Stimulated activated naive CD4-positive, alpha-beta T cell treated with Interleukin-2 at 50 U/mL for 16 hours (primary cell): ENCODE measurements around the gene USHBP1.

Experiments
- DNase-seq: peaks from one replicate; lab custom pipeline; 2025; lab: John Stamatoyannopoulos, UW

USHBP1 gene

GRCh38 chr19:17211547-17212446 is 52.7 kb downstream of the USHBP1 start:
- DNase-seq, result no peak

GRCh38 chr19:17210296-17210695 is 54.2 kb downstream of the USHBP1 start:
- DNase-seq, result no peak

GRCh38 chr19:17209126-17210036 is 55.2 kb downstream of the USHBP1 start:
- DNase-seq, result peak; percentile 20

- DNase-seq, result no peak
Observed at GRCh38 chr19:17206736-17207581, 57.6 kb downstream of the USHBP1 start.

GRCh38 chr19:17205237-17206140 is 59.1 kb downstream of the USHBP1 start:
- peak; percentile 40 for DNase-seq

- DNase-seq, result no peak
Observed at GRCh38 chr19:17202713-17203112, 61.8 kb downstream of the USHBP1 start.

- no peak for DNase-seq
Observed at GRCh38 chr19:17202249-17202648, 62.3 kb downstream of the USHBP1 start.

- no peak for DNase-seq
Observed at GRCh38 chr19:17200408-17201079, 64.0 kb downstream of the USHBP1 start.
